NCI-H748 (cell line): Measurements from ENCODE around the gene CLIP3.
"Not testable (repeated sequence)": the region's sequence is repeated elsewhere in the genome, so short reads cannot be mapped to it uniquely, and the experiment has no call there.

Experiments used
- DNase-seq: peaks from one replicate; lab custom pipeline; 2025; ENCODE audit not compliant: unreplicated experiment; lab: John Stamatoyannopoulos, UW

CLIP3 gene

GRCh38 chr19:36009220-36009619, 23.5 kb downstream of the CLIP3 start:
- DNase-seq = peak; percentile 83

- DNase-seq = peak; percentile 45
These were observed 24.2 kb downstream of the CLIP3 start, which contains the start of gene SYNE4 for GRCh38 chr19:36008336-36008978. Gene SYNE4, minus strand, starts transcription at chr19:36008813. Its CDS starts 132 bp downstream, at chr19:36008681.

- DNase-seq = no peak
These were observed 25.7 kb downstream of the CLIP3 start for GRCh38 chr19:36006955-36007354.

- DNase-seq = no peak
These were observed 29.4 kb downstream of the CLIP3 start for GRCh38 chr19:36003284-36003683.

- no peak for DNase-seq
These were observed 31.1 kb downstream of the CLIP3 start for GRCh38 chr19:36001605-36002004.

- DNase-seq = no peak
These were observed 35.9 kb downstream of the CLIP3 start for GRCh38 chr19:35996777-35997176.

- peak; percentile 98 for DNase-seq
These were observed 37.4 kb downstream of the CLIP3 start, which contains the start of gene SDHAF1 for GRCh38 chr19:35995048-35995993. Gene SDHAF1, plus strand, starts transcription at chr19:35995188. Its CDS starts 87 bp downstream, at chr19:35995275.

- no peak for DNase-seq
These were observed 38.6 kb downstream of the CLIP3 start for GRCh38 chr19:35993923-35994598.

- no peak for DNase-seq
These were observed 39.5 kb downstream of the CLIP3 start for GRCh38 chr19:35992907-35993765.

GRCh38 chr19:35991731-35992450, 40.8 kb downstream of the CLIP3 start:
- no peak for DNase-seq

GRCh38 chr19:35990771-35991730, 41.6 kb downstream of the CLIP3 start:
- no peak for DNase-seq

GRCh38 chr19:35990156-35990555, 42.5 kb downstream of the CLIP3 start:
- no peak for DNase-seq

GRCh38 chr19:35988824-35989223, 43.8 kb downstream of the CLIP3 start:
- no peak for DNase-seq

- no peak for DNase-seq
These were observed 45.1 kb downstream of the CLIP3 start for GRCh38 chr19:35987571-35987896.

- peak; percentile 81 for DNase-seq
These were observed 45.8 kb downstream of the CLIP3 start for GRCh38 chr19:35986664-35987570.

GRCh38 chr19:35986111-35986510, 46.6 kb downstream of the CLIP3 start:
- DNase-seq = no peak

- no peak for DNase-seq
These were observed 49.5 kb downstream of the CLIP3 start for GRCh38 chr19:35983177-35983576.

- DNase-seq = not testable (repeated sequence)
These were observed 51.7 kb downstream of the CLIP3 start for GRCh38 chr19:35980997-35981396.
